Measurements from ENCODE around the gene ZNF224. TPM values are rescaled to one million over a fixed set of nuclear protein-coding genes. Genes with fewer than 3 reads are reported as not detected.

ZNF224 gene
- 10 to 100 TPM; 30.6 to 34.8 TPM for total RNA-seq
- total RNA-seq, result 48.2 to 104 reads per million in 2 donors

- Mint-ChIP-seq H3K27me3 (no peaks in the 10 kb centered on the region), H3K4me1 (peaks cover 11% of the 10 kb centered on the region), H3K4me3 (peak within 1 kb of the TSS; percentile 98), H3K27ac (peak within 1 kb of the TSS; percentile 87), H3K36me3 (ENCODE audit: low read depth) (peaks cover 5% of the 10 kb centered on the region)
- DNase-seq (peak; percentile 57 to 67 (median 60)), ATAC-seq (peak; percentile 92)
- H3K9me3 ChIP-seq (ENCODE audit: control insufficient read depth, low read length, poor library complexity, severe bottlenecking), result no peaks in the 10 kb centered on the region
Observed at GRCh38 chr19:44093931-44094765, at the start of gene ZNF224. ZNF224 (plus strand) TSS chr19:44094361; CDS start chr19:44097874, 3,513 bp downstream.

- peak; percentile 55 for ATAC-seq
- Mint-ChIP-seq H3K4me3 (peak overlapping the region; percentile 88), H3K36me3 (ENCODE audit: low read depth) (peaks cover 2% of the 10 kb centered on the region)
Observed at GRCh38 chr19:44050740-44051649, 43.2 kb upstream of the ZNF224 start.

GRCh38 chr19:44051650-44052402 lies 42.3 kb upstream of the ZNF224 start, which contains the start of gene ZNF223:
ZNF223 (plus strand) TSS chr19:44052036; CDS start chr19:44055177, 3,141 bp downstream.
- Mint-ChIP-seq H3K4me1 (no peaks in the 10 kb centered on the region), H3K27me3 (peaks cover 5% of the 10 kb centered on the region), H3K27ac (peak within 1 kb of the TSS; percentile 57), H3K36me3 (ENCODE audit: low read depth) (peaks cover 4% of the 10 kb centered on the region), H3K4me3 (peak within 1 kb of the TSS; percentile 88)
- peak in 1 of 3 donors; percentile 32 for DNase-seq
- peaks cover 7% of the 10 kb centered on the region for H3K9me3 ChIP-seq (ENCODE audit: control insufficient read depth, low read length, poor library complexity, severe bottlenecking)
- ATAC-seq, result peak; percentile 85

More at GRCh38 chr19:44050740-44051649, 43.2 kb upstream of the ZNF224 start:
- Mint-ChIP-seq H3K27ac (peak overlapping the region; percentile 57), H3K27me3 (peaks cover 5% of the 10 kb centered on the region), H3K4me1 (no peaks in the 10 kb centered on the region)
- no peak for DNase-seq
- H3K9me3 ChIP-seq (ENCODE audit: control insufficient read depth, low read length, poor library complexity, severe bottlenecking), result peaks cover 7% of the 10 kb centered on the region

DNA sequence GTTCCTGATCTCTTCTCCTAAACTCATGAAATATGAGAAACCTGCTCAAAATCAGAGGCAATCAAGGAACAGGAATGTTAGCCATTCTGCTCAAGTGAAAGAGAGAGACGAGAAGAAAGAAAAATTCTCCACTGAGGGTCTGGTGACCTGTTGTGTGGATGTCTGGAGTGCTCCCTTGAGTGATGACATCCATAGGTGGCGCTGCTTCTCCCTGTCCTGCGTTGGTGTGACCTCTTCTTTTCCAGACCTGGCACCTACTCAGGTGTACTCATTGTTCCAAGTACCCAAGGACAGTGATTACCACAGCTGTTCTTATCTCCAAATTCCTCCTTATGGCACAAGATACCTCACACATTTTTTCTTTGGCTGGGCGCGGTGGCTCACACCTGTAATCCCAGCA lies 38.3 kb upstream of the ZNF224 start:
- Mint-ChIP-seq H3K27me3 (no peaks in the 10 kb centered on the region), H3K4me1 (no peaks in the 10 kb centered on the region), H3K36me3 (ENCODE audit: low read depth) (peaks cover 9% of the 10 kb centered on the region), H3K4me3 (no peak overlapping the region), H3K27ac (no peak overlapping the region)
- no peak for ATAC-seq
- DNase-seq, result no peak
- peaks cover 8% of the 10 kb centered on the region for H3K9me3 ChIP-seq (ENCODE audit: control insufficient read depth, low read length, poor library complexity, severe bottlenecking)

DNA sequence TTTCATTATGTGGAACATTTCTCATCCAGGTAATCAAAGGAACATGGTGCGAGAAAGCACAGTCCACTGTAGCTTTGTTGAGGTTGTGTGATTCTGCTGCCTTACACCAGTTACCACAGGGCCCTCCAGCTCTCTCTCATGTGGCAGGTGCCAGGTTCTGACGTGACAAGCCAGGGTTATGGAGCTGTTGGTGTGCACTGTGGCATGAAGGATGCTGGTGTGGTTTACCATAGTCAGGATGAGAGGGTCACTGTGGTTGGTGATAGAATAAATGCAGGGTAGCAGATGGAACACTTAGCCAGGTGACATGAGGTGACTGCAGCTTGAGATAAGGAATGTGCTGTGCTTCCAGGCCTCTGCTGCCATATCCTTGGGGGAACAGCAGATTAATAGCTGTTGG lies 34.9 kb upstream of the ZNF224 start:
- no peak for ATAC-seq

DNA sequence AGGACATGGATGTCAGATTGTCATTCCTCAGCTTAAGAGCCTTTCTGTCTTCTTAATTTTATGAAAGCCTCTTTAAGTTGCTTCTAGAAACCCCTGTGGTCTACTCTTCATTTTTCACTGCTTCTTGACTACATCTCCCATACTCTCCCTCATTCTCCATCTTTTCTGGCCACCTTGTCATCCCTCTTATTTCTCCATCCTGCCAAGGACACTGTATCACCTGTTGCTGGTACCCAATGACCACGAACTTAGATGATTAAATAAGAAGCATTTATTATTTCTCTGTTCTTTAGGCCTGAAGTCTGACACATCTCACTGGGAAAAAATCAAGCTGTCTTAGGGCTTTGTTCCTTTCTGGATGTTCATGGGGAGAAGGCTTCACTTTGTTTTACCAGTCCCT lies 33.1 kb upstream of the ZNF224 start:
- H3K27ac Mint-ChIP-seq, result no peak overlapping the region
- DNase-seq, result no peak
- no peak for ATAC-seq
- peaks cover 11% of the 10 kb centered on the region for H3K36me3 Mint-ChIP-seq (ENCODE audit: low read depth)
- no peak overlapping the region for H3K4me3 Mint-ChIP-seq
- peaks cover 11% of the 10 kb centered on the region for H3K9me3 ChIP-seq (ENCODE audit: control insufficient read depth, low read length, poor library complexity, severe bottlenecking)
- H3K4me1 Mint-ChIP-seq, result no peaks in the 10 kb centered on the region
- H3K27me3 Mint-ChIP-seq, result no peaks in the 10 kb centered on the region

More for the DNA sequence above, 34.9 kb upstream of the ZNF224 start:
- no peak for DNase-seq
- peaks cover 9% of the 10 kb centered on the region for H3K36me3 Mint-ChIP-seq (ENCODE audit: low read depth)
- no peak overlapping the region for H3K4me3 Mint-ChIP-seq
- no peaks in the 10 kb centered on the region for H3K27me3 Mint-ChIP-seq
- H3K9me3 ChIP-seq (ENCODE audit: control insufficient read depth, low read length, poor library complexity, severe bottlenecking), result peaks cover 11% of the 10 kb centered on the region
- no peak overlapping the region for H3K27ac Mint-ChIP-seq
- no peaks in the 10 kb centered on the region for H3K4me1 Mint-ChIP-seq

GRCh38 chr19:44066305-44066704 lies 27.9 kb upstream of the ZNF224 start:
- ATAC-seq (no peak), DNase-seq (no peak)
- Mint-ChIP-seq H3K27me3 (no peaks in the 10 kb centered on the region), H3K36me3 (ENCODE audit: low read depth) (peaks cover 2% of the 10 kb centered on the region), H3K4me3 (no peak overlapping the region), H3K4me1 (no peaks in the 10 kb centered on the region), H3K27ac (no peak overlapping the region)
- peaks cover 19% of the 10 kb centered on the region for H3K9me3 ChIP-seq (ENCODE audit: control insufficient read depth, low read length, poor library complexity, severe bottlenecking)

DNA sequence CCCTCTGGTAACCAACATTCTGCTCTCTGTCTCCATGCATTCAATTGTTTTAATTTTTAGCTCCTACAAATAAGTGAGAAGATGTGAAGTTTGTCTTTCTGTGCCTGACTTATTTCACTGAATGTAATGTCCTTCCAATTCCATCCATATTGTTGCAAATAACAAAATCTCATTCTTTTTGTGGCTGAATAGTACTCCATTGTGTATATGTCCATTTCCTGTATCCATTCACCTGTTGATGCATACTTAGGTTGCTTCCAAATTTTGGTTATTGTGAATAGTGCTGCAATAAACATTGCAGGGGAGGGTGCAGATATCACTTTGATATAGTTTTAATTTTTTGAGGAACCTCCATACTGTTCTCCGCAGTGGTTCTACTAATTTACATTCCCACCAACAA lies 24.7 kb upstream of the ZNF224 start:
- Mint-ChIP-seq H3K27ac (no peak overlapping the region), H3K36me3 (ENCODE audit: low read depth) (peaks cover 4% of the 10 kb centered on the region)
- DNase-seq, result no peak

DNA sequence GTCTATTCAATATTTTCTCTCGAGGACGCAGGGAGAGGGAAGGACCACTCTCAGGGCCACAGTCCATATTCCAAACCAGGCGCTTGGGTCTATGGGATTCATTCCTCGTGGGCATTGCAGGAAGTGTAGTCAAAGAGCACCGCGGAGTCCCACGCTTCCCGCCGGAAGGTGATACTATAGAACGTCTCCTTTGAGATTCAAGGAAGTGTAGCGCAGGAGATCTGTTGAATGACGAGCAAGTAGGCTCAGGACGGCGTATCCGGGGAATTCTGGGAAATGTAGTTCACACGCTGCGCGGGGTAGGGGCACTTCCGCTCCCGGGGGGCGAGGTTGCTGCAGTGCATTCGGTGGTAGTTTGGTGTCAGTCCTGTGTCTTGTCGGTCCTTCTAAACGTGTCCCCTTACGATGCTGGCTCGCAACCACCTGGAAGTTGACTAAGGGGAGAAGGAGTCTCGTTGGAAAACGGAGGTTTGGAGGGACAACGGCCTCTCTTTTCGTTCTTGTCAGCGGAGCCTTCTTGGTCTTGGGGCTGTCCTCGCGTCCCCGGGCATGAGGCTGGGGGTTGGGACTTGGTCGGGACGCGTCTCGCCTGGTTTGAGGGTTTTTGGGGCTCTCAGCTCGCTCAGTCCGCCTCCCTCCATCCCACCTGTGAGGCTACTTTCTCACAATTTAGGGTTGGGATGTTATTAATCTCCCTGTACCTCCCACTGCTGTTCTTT lies 22.2 kb upstream of the ZNF224 start, which contains the start of gene ZNF284:
TSS of gene ZNF284 (plus strand) at position 336 of the 719 bp plus-strand sequence. CDS start 4,231 bp downstream, outside the sequence.
- peaks cover 2% of the 10 kb centered on the region for H3K36me3 Mint-ChIP-seq (ENCODE audit: low read depth)
- H3K9me3 ChIP-seq (ENCODE audit: control insufficient read depth, low read length, poor library complexity, severe bottlenecking), result peaks cover 3% of the 10 kb centered on the region
- peak within 1 kb of the TSS; percentile 88 for H3K4me3 Mint-ChIP-seq
- DNase-seq (peak; percentile 49 to 67 (median 67)), ATAC-seq (peak; percentile 100)
- no peaks in the 10 kb centered on the region for H3K27me3 Mint-ChIP-seq
- H3K27ac Mint-ChIP-seq, result peak within 1 kb of the TSS; percentile 66
- peaks cover 17% of the 10 kb centered on the region for H3K4me1 Mint-ChIP-seq

More for the DNA sequence above, 24.7 kb upstream of the ZNF224 start:
- peaks cover 16% of the 10 kb centered on the region for H3K9me3 ChIP-seq (ENCODE audit: control insufficient read depth, low read length, poor library complexity, severe bottlenecking)
- Mint-ChIP-seq H3K4me3 (no peak overlapping the region), H3K4me1 (peaks cover 17% of the 10 kb centered on the region), H3K27me3 (no peaks in the 10 kb centered on the region)
- no peak for ATAC-seq

- H3K27me3 Mint-ChIP-seq, result no peaks in the 10 kb centered on the region
- H3K4me1 Mint-ChIP-seq, result peaks cover 17% of the 10 kb centered on the region
- no peak for DNase-seq
- H3K4me3 Mint-ChIP-seq, result peak overlapping the region; percentile 88
- no peak for ATAC-seq
- peak overlapping the region; percentile 66 for H3K27ac Mint-ChIP-seq
- H3K36me3 Mint-ChIP-seq (ENCODE audit: low read depth), result peaks cover 2% of the 10 kb centered on the region
- no peaks in the 10 kb centered on the region for H3K9me3 ChIP-seq (ENCODE audit: control insufficient read depth, low read length, poor library complexity, severe bottlenecking)
Observed at GRCh38 chr19:44072543-44073401, 21.4 kb upstream of the ZNF224 start.

GRCh38 chr19:44076325-44076724 lies 17.8 kb upstream of the ZNF224 start:
- H3K27ac Mint-ChIP-seq, result no peak overlapping the region
- no peak for DNase-seq
- H3K4me1 Mint-ChIP-seq, result peaks cover 17% of the 10 kb centered on the region
- H3K27me3 Mint-ChIP-seq, result no peaks in the 10 kb centered on the region
- peaks cover 2% of the 10 kb centered on the region for H3K36me3 Mint-ChIP-seq (ENCODE audit: low read depth)
- ATAC-seq, result no peak
- H3K9me3 ChIP-seq (ENCODE audit: control insufficient read depth, low read length, poor library complexity, severe bottlenecking), result no peaks in the 10 kb centered on the region
- H3K4me3 Mint-ChIP-seq, result no peak overlapping the region

All from T-helper 17 cell (primary cell).